Stimulated activated naive B cell treated with anti-CD40 and anti-IgM and Interleukin-4, amounts not matched to agents 10 μg/mL and 1 μg/mL and 100 μg/mL, for 72 hours (primary cell): ENCODE data around the gene ZNF578.
A peak's percentile ranks its signal among the peaks of the same experiment; 100 is the strongest.
"Not testable (repeated sequence)": the region's sequence is repeated elsewhere in the genome, so short reads cannot be mapped to it uniquely, and the experiment has no call there.

ENCODE experiments used
- ATAC-seq, 2 donors: fragments of 150-1000 bp; cut with Tn5 transposase; replicated peaks; 2 replicates each; pipeline ENCODE4 v1.10.0; 2021; ENCODE audit warnings: moderate library complexity in 1 of 2
- DNase-seq: peaks from one replicate; pipeline ENCODE4 v3.0.0; 2021
- H3K27ac Mint-ChIP-seq: one replicate; pipeline ENCODE4 v1.8.0; 2022; ENCODE audit warnings: mild to moderate bottlenecking, mixed read lengths
- H3K27me3 Mint-ChIP-seq, 2 donors: one replicate each; pipeline ENCODE4 v1.8.0; 2022; ENCODE audit warnings: mixed read lengths in 2 of 2
- H3K36me3 Mint-ChIP-seq, 2 donors: one replicate each; pipeline ENCODE4 v1.8.0; 2022; ENCODE audit warnings: mixed read lengths in 2 of 2, mild to moderate bottlenecking in 1 of 2
- H3K4me1 Mint-ChIP-seq, 2 donors: one replicate each; pipeline ENCODE4 v1.8.0; 2022; ENCODE audit warnings: mixed read lengths in 2 of 2, mild to moderate bottlenecking in 1 of 2
- H3K4me3 Mint-ChIP-seq, 2 donors: one replicate each; pipeline ENCODE4 v1.8.0; 2022; ENCODE audit warnings: mild to moderate bottlenecking in 2 of 2, mixed read lengths in 2 of 2, moderate library complexity in 1 of 2
- H3K9me3 Mint-ChIP-seq, 2 donors: one replicate each; pipeline ENCODE4 v1.8.0; 2022; ENCODE audit warnings: mixed read lengths in 2 of 2, mild to moderate bottlenecking in 1 of 2

Gene ZNF578

GRCh38 chr19:52492201-52492993 lies 39.0 kb downstream of the ZNF578 start:
- H3K4me3 Mint-ChIP-seq = no peak overlapping the region
- DNase-seq (no peak), ATAC-seq (no peak)
- peaks cover 19 to 28% of the 10 kb centered on the region in 2 donors for H3K9me3 Mint-ChIP-seq
- H3K4me1 Mint-ChIP-seq = peaks cover 0 to 3% of the 10 kb centered on the region in 2 donors
- peaks cover 4 to 16% of the 10 kb centered on the region in 2 donors for H3K27me3 Mint-ChIP-seq
- H3K36me3 Mint-ChIP-seq = peaks cover 46% of the 10 kb centered on the region in 2 donors
- no peak overlapping the region for H3K27ac Mint-ChIP-seq

- ATAC-seq (no peak), DNase-seq (no peak)
- Mint-ChIP-seq H3K4me1 (peaks cover 0 to 3% of the 10 kb centered on the region in 2 donors), H3K36me3 (peaks cover 49 to 52% of the 10 kb centered on the region in 2 donors), H3K27me3 (peaks cover 4 to 16% of the 10 kb centered on the region in 2 donors), H3K27ac (no peak overlapping the region), H3K9me3 (peaks cover 19 to 29% of the 10 kb centered on the region in 2 donors), H3K4me3 (peak overlapping the region in 1 of 2 donors; percentile 47)
Measured at GRCh38 chr19:52492994-52493470, 39.7 kb downstream of the ZNF578 start.

GRCh38 chr19:52494518-52494917 lies 41.2 kb downstream of the ZNF578 start:
- H3K9me3 Mint-ChIP-seq = peaks cover 19 to 30% of the 10 kb centered on the region in 2 donors
- no peak overlapping the region for H3K4me3 Mint-ChIP-seq
- H3K36me3 Mint-ChIP-seq = peaks cover 55 to 58% of the 10 kb centered on the region in 2 donors
- H3K27me3 Mint-ChIP-seq = peaks cover 4 to 16% of the 10 kb centered on the region in 2 donors
- peaks cover 0 to 3% of the 10 kb centered on the region in 2 donors for H3K4me1 Mint-ChIP-seq
- DNase-seq (no peak), ATAC-seq (no peak)
- no peak overlapping the region for H3K27ac Mint-ChIP-seq

GRCh38 chr19:52498571-52498970 lies 45.2 kb downstream of the ZNF578 start:
- Mint-ChIP-seq H3K4me1 (no peaks in the 10 kb centered on the region), H3K27ac (no peak overlapping the region), H3K27me3 (peaks cover 0 to 6% of the 10 kb centered on the region in 2 donors), H3K9me3 (peaks cover 18 to 32% of the 10 kb centered on the region in 2 donors), H3K36me3 (peaks cover 69 to 82% of the 10 kb centered on the region in 2 donors), H3K4me3 (no peak overlapping the region)
- DNase-seq (no peak), ATAC-seq (no peak)

GRCh38 chr19:52500474-52500873 lies 47.1 kb downstream of the ZNF578 start:
- not testable (repeated sequence) for DNase-seq, H3K4me3 Mint-ChIP-seq, H3K27ac Mint-ChIP-seq, H3K27me3 Mint-ChIP-seq, H3K4me1 Mint-ChIP-seq, ATAC-seq
- Mint-ChIP-seq H3K36me3 (peaks cover 72 to 89% of the 10 kb centered on the region in 2 donors), H3K9me3 (peaks cover 13 to 23% of the 10 kb centered on the region in 2 donors)

- not testable (repeated sequence) for ATAC-seq, H3K27ac Mint-ChIP-seq, H3K27me3 Mint-ChIP-seq, DNase-seq, H3K4me3 Mint-ChIP-seq, H3K4me1 Mint-ChIP-seq
- H3K9me3 Mint-ChIP-seq = peaks cover 9 to 20% of the 10 kb centered on the region in 2 donors
- peaks cover 72 to 89% of the 10 kb centered on the region in 2 donors for H3K36me3 Mint-ChIP-seq
Measured at GRCh38 chr19:52500991-52501390, 47.6 kb downstream of the ZNF578 start.

GRCh38 chr19:52507266-52507665 lies 53.9 kb downstream of the ZNF578 start:
- H3K36me3 Mint-ChIP-seq = peaks cover 64 to 88% of the 10 kb centered on the region in 2 donors
- no peak overlapping the region for H3K27ac Mint-ChIP-seq
- peaks cover 16 to 20% of the 10 kb centered on the region in 2 donors for H3K9me3 Mint-ChIP-seq
- H3K4me1 Mint-ChIP-seq = no peaks in the 10 kb centered on the region
- no peak for ATAC-seq
- no peak for DNase-seq
- no peaks in the 10 kb centered on the region for H3K27me3 Mint-ChIP-seq
- H3K4me3 Mint-ChIP-seq = no peak overlapping the region

GRCh38 chr19:52516191-52516590 lies 62.8 kb downstream of the ZNF578 start:
- H3K27ac Mint-ChIP-seq = no peak overlapping the region
- H3K4me3 Mint-ChIP-seq = no peak overlapping the region
- DNase-seq (no peak), ATAC-seq (no peak)
- H3K9me3 Mint-ChIP-seq = peaks cover 36 to 41% of the 10 kb centered on the region in 2 donors
- peaks cover 10 to 18% of the 10 kb centered on the region in 2 donors for H3K27me3 Mint-ChIP-seq
- H3K36me3 Mint-ChIP-seq = peaks cover 33 to 60% of the 10 kb centered on the region in 2 donors
- H3K4me1 Mint-ChIP-seq = no peaks in the 10 kb centered on the region

GRCh38 chr19:52518646-52519045 lies 65.3 kb downstream of the ZNF578 start:
- no peaks in the 10 kb centered on the region for H3K4me1 Mint-ChIP-seq
- no peak overlapping the region for H3K4me3 Mint-ChIP-seq
- no peak overlapping the region for H3K27ac Mint-ChIP-seq
- ATAC-seq (no peak), DNase-seq (no peak)
- peaks cover 10 to 22% of the 10 kb centered on the region in 2 donors for H3K27me3 Mint-ChIP-seq
- H3K9me3 Mint-ChIP-seq = peaks cover 31 to 32% of the 10 kb centered on the region in 2 donors
- H3K36me3 Mint-ChIP-seq = peaks cover 20 to 46% of the 10 kb centered on the region in 2 donors

- ATAC-seq, H3K4me1 Mint-ChIP-seq, H3K4me3 Mint-ChIP-seq, DNase-seq, H3K27ac Mint-ChIP-seq: not testable (repeated sequence)
- Mint-ChIP-seq H3K27me3 (peaks cover 10 to 22% of the 10 kb centered on the region in 2 donors), H3K36me3 (peaks cover 17 to 41% of the 10 kb centered on the region in 2 donors), H3K9me3 (peaks cover 28 to 29% of the 10 kb centered on the region in 2 donors)
Measured at GRCh38 chr19:52519175-52519574, 65.8 kb downstream of the ZNF578 start.

- Mint-ChIP-seq H3K36me3 (peaks cover 14 to 35% of the 10 kb centered on the region in 2 donors), H3K27ac (no peak overlapping the region), H3K27me3 (peaks cover 10 to 22% of the 10 kb centered on the region in 2 donors), H3K4me3 (no peak overlapping the region), H3K4me1 (no peaks in the 10 kb centered on the region), H3K9me3 (peaks cover 27% of the 10 kb centered on the region in 2 donors)
- DNase-seq (no peak), ATAC-seq (no peak)
Measured at GRCh38 chr19:52520013-52520412, 66.7 kb downstream of the ZNF578 start.

GRCh38 chr19:52522551-52522950 lies 69.2 kb downstream of the ZNF578 start:
- peaks cover 0 to 3% of the 10 kb centered on the region in 2 donors for H3K4me1 Mint-ChIP-seq
- H3K27me3 Mint-ChIP-seq = peaks cover 5 to 22% of the 10 kb centered on the region in 2 donors
- ATAC-seq (no peak), DNase-seq (no peak)
- peaks cover 3 to 11% of the 10 kb centered on the region in 2 donors for H3K36me3 Mint-ChIP-seq
- H3K9me3 Mint-ChIP-seq = peaks cover 11 to 15% of the 10 kb centered on the region in 2 donors
- H3K4me3 Mint-ChIP-seq = no peak overlapping the region
- H3K27ac Mint-ChIP-seq = peak overlapping the region; percentile 31

- H3K27me3 Mint-ChIP-seq = peaks cover 5 to 11% of the 10 kb centered on the region in 2 donors
- peaks cover 11 to 14% of the 10 kb centered on the region in 2 donors for H3K4me1 Mint-ChIP-seq
- H3K36me3 Mint-ChIP-seq = peaks cover 12 to 22% of the 10 kb centered on the region in 2 donors
- no peak for ATAC-seq
- peaks cover 11 to 17% of the 10 kb centered on the region in 2 donors for H3K9me3 Mint-ChIP-seq
- DNase-seq = no peak
- H3K27ac Mint-ChIP-seq = no peak overlapping the region
- H3K4me3 Mint-ChIP-seq = no peak overlapping the region
Measured at GRCh38 chr19:52524086-52524485, 70.7 kb downstream of the ZNF578 start.

GRCh38 chr19:52527134-52527955 lies 74.0 kb downstream of the ZNF578 start, which contains the start of gene ZNF808:
TSS of gene ZNF808 (plus strand) at chr19:52527668. CDS start at chr19:52543285, 15,617 bp downstream.
- H3K4me1 Mint-ChIP-seq = peaks cover 17 to 20% of the 10 kb centered on the region in 2 donors
- H3K27me3 Mint-ChIP-seq = peaks cover 0 to under 1% of the 10 kb centered on the region in 2 donors
- ATAC-seq = peak; percentile 94 to 96
- peak within 1 kb of the TSS; percentile 97 to 99 for H3K4me3 Mint-ChIP-seq
- peaks cover 15 to 32% of the 10 kb centered on the region in 2 donors for H3K36me3 Mint-ChIP-seq
- peak; percentile 86 for DNase-seq
- H3K27ac Mint-ChIP-seq = peak within 1 kb of the TSS; percentile 99
- peaks cover 5 to 7% of the 10 kb centered on the region in 2 donors for H3K9me3 Mint-ChIP-seq
